H1 (cell line): ENCODE results near the gene FAM149A. TPM values are rescaled to one million over a fixed set of nuclear protein-coding genes. Genes with fewer than 3 reads are reported as not detected.
A peak's percentile ranks its signal among the peaks of the same experiment; 100 is the strongest.

Experiments used
- ATF3 ChIP-seq: IDR thresholded peaks from 2 replicates; pipeline ENCODE4 v1.6.1; 2011; ENCODE audit warnings: low read depth, mild to moderate bottlenecking, low read length; ENCODE audit not compliant: insufficient read depth
- BCL11A ChIP-seq, 2 experiments: IDR thresholded peaks; one replicate each; pipeline ENCODE4 v1.6.1; 2011; ENCODE audit warnings: low read depth in 2 of 2, low read length in 2 of 2, mild to moderate bottlenecking in 2 of 2
- CBX8 ChIP-seq: fragments of 300-800, 300-1000 bp; sonication (generic); IDR thresholded peaks from 2 replicates; pipeline ENCODE4 v1.7.1; 2016; ENCODE audit warnings: low read depth, low read length, borderline replicate concordance
- CHD2 ChIP-seq: IDR thresholded peaks from 2 replicates; pipeline ENCODE4 v1.6.1; 2012; ENCODE audit warnings: low read length, improper control_type of control experiment
- CTBP2 ChIP-seq: IDR thresholded peaks from 2 replicates; pipeline ENCODE4 v1.7.0; 2011; ENCODE audit warnings: borderline replicate concordance, mild to moderate bottlenecking, moderate library complexity, mixed read lengths, low read length; ENCODE audit not compliant: insufficient read depth, insufficient read length
- EGR1 ChIP-seq: IDR thresholded peaks from 2 replicates; pipeline ENCODE4 v1.6.1; 2011; ENCODE audit warnings: low read depth, low read length, borderline replicate concordance
- EP300 ChIP-seq, 2 experiments: IDR thresholded peaks; 1 replicate in 1 of 2; 2 replicates in 1 of 2; pipeline ENCODE4 v1.6.1; 2011 to 2012; ENCODE audit warnings: low read depth in 2 of 2, low read length in 2 of 2, mild to moderate bottlenecking in 2 of 2, borderline replicate concordance in 1 of 2, inconsistent platforms in 1 of 2, moderate library complexity in 1 of 2
- EZH2 ChIP-seq: fragments of 200-600 bp; sonication (generic); IDR thresholded peaks from 2 replicates; pipeline ENCODE4 v1.7.1; 2012; ENCODE audit warnings: low read depth, mild to moderate bottlenecking, moderate library complexity, low read length, inconsistent platforms; ENCODE audit not compliant: severe bottlenecking
- HDAC2 ChIP-seq, 2 experiments: fragments of 300-600 bp in 1 of 2; sonication (generic) in 1 of 2; IDR thresholded peaks; 2 replicates each; pipeline ENCODE4 v1.6.1; 2011 to 2012; ENCODE audit warnings: low read depth in 2 of 2, low read length in 2 of 2, mild to moderate bottlenecking in 2 of 2, moderate library complexity in 2 of 2, borderline replicate concordance in 1 of 2, inconsistent platforms in 1 of 2
- KDM5A ChIP-seq: fragments of 200-600 bp; IDR thresholded peaks from 2 replicates; pipeline ENCODE4 v1.7.1; 2012; ENCODE audit warnings: mild to moderate bottlenecking, low read length, inconsistent platforms, mixed read lengths
- NANOG ChIP-seq: IDR thresholded peaks from 2 replicates; pipeline ENCODE4 v1.6.1; 2011; ENCODE audit warnings: low read length, low read depth, mild to moderate bottlenecking, inconsistent platforms; ENCODE audit not compliant: insufficient read depth, poor library complexity, severe bottlenecking
- NRF1 ChIP-seq: IDR thresholded peaks from 2 replicates; pipeline ENCODE4 v1.6.1; 2011; ENCODE audit warnings: mild to moderate bottlenecking, low read depth, low read length, improper control_type of control experiment
- PHF8 ChIP-seq: fragments of 200-600 bp; sonication (generic); conservative IDR thresholded peaks from 2 replicates; pipeline ENCODE4 v1.7.1; 2012; ENCODE audit warnings: low read depth, mild to moderate bottlenecking, inconsistent platforms, low read length, moderate library complexity
- POU5F1 ChIP-seq: IDR thresholded peaks from 2 replicates; pipeline ENCODE4 v1.6.1; 2011; ENCODE audit warnings: low read depth, mild to moderate bottlenecking, low read length, moderate library complexity
- RAD21 ChIP-seq, 2 experiments: IDR thresholded peaks in 1 of 2; conservative IDR thresholded peaks in 1 of 2; 2 replicates each; pipeline ENCODE4 v1.6.1; 2011; ENCODE audit warnings: low read depth in 2 of 2, low read length in 2 of 2, improper control_type of control experiment in 1 of 2, inconsistent platforms in 1 of 2, mild to moderate bottlenecking in 1 of 2, moderate library complexity in 1 of 2
- RFX5 ChIP-seq: IDR thresholded peaks from 2 replicates; pipeline ENCODE4 v1.6.1; 2011; ENCODE audit warnings: low read depth, low read length, improper control_type of control experiment, borderline replicate concordance
- RXRA ChIP-seq: IDR thresholded peaks from 2 replicates; pipeline ENCODE4 v1.6.1; 2011; ENCODE audit warnings: low read depth, mild to moderate bottlenecking, low read length, moderate library complexity; ENCODE audit not compliant: insufficient read depth
- SIN3A ChIP-seq, 2 experiments: IDR thresholded peaks in 1 of 2; conservative IDR thresholded peaks in 1 of 2; 2 replicates each; pipeline ENCODE4 v1.6.1; 2011 to 2012; ENCODE audit warnings: low read length in 2 of 2, improper control_type of control experiment in 1 of 2, low read depth in 1 of 2, mild to moderate bottlenecking in 1 of 2
- SIX5 ChIP-seq: IDR thresholded peaks from 2 replicates; pipeline ENCODE4 v1.6.1; 2011; ENCODE audit warnings: mild to moderate bottlenecking, low read depth, low read length
- SUZ12 ChIP-seq: fragments of 200-600 bp; sonication (generic); IDR thresholded peaks from 2 replicates; pipeline ENCODE4 v1.6.1; 2012; ENCODE audit warnings: mild to moderate bottlenecking, inconsistent platforms, low read length, moderate library complexity, mixed read lengths
- USF2 ChIP-seq: IDR thresholded peaks from 2 replicates; pipeline ENCODE4 v1.6.1; 2011; ENCODE audit warnings: low read length, improper control_type of control experiment
- polyA plus RNA-seq, 7 experiments: library from polyadenylated mRNA; depleted of rRNA in 3 of 7; stranded (reverse) in 5 of 7; unstranded in 2 of 7; fragments of >200 nt in 5 of 7; fragments of 200-250 nt in 2 of 7; gene quantifications; 1 replicate in 5 of 7; 2 replicates in 1 of 7; 4 replicates in 1 of 7; pipeline versions ENCODE4 v1.2.1 to v1.2.3, GENCODE V29; 2011 to 2013; ENCODE audit warnings: missing spikeins in 2 of 7, mixed read lengths in 2 of 7
- total RNA-seq: library from RNA; stranded (reverse); fragmentation: NEBNext Ultra II Directional; extraction: Animal tissue kit (Norgen Biotek cat#: 25700); gene quantifications from 2 replicates; pipeline ENCODE4 v1.2.1, GENCODE V29; 2021

Gene FAM149A
- total and polyA plus RNA-seq, 2 of the 8 experiments (the other 6 are each of a cell fraction or from before 2014, with no cell fraction given), result 6.1 to 8.5 TPM

- TF ChIP-seq SIN3A (conservative IDR thresholded peaks at IDR 0.05 in 1 of 2, IDR thresholded peaks at IDR 0.05 in 1 of 2; ENCODE audit: low read depth in 1 of 2, low read length in 2 of 2) (no peak), CBX8 (no peak), RAD21 (IDR thresholded peaks at IDR 0.05 in 1 of 2, conservative IDR thresholded peaks at IDR 0.05 in 1 of 2; ENCODE audit: low read depth in 2 of 2, low read length in 2 of 2) (0 out of 4 replicates have a peak, but pooled peaks of 1 of the 2 experiments have one; percentile 1), RXRA (no peak), CHD2 (no peak), SIX5 (no peak), EZH2 (no peak), CTBP2 (no peak), NRF1 (no peak), NANOG (peak; percentile 46), PHF8 (no peak), ATF3 (no peak), HDAC2 (IDR thresholded peaks at IDR 0.05; ENCODE audit: borderline replicate concordance in 1 of 2, low read depth in 2 of 2, low read length in 2 of 2) (peak in 1 of 2 experiments; percentile 81; a peak in 1 of 4 replicates), POU5F1 (no peak), EGR1 (no peak), RFX5 (no peak), KDM5A (no peak), USF2 (no peak), SUZ12 (no peak), BCL11A (IDR thresholded peaks at IDR 0.05; ENCODE audit: low read depth in 2 of 2, low read length in 2 of 2) (no peak), EP300 (IDR thresholded peaks at IDR 0.05; ENCODE audit: borderline replicate concordance in 1 of 2, low read depth in 2 of 2, low read length in 2 of 2) (peak in 1 of 2 experiments; percentile 70; a peak in 1 of 3 replicates)
These were observed 23.2 kb upstream of the FAM149A start (continued) for GRCh38 chr4:186081202-186081807.
